ENCODE results near the gene TMPRSS11F.

GRCh38 chr4:68038272-68038671 is 91.4 kb downstream of the TMPRSS11F start:
- TF ChIP-seq CTCF (IDR thresholded peaks at IDR 0.05 in 4 of 5, conservative IDR thresholded peaks at IDR 0.05 in 1 of 5): no peak
- no peak for TF ChIP-seq POLR2A (IDR thresholded peaks at IDR 0.05)
